Bronchial epithelial cell (primary cell): ENCODE results near the gene ZDHHC6. TPM values are rescaled to one million over a fixed set of nuclear protein-coding genes. Genes with fewer than 3 reads are reported as not detected.

Source experiments
- DNase-seq: peaks from one replicate; pipeline ENCODE4 v3.0.0-alpha.2; 2010; ENCODE audit warnings: low read depth
- FAIRE-seq: peaks from 2 replicates; lab custom pipeline; 2011; peaks lifted over from hg19 to GRCh38; lab: Jason Lieb, UNC
- H3K27me3 ChIP-seq: 2 replicates; pipeline ENCODE4 v1.5.1; 2011; ENCODE audit warnings: low read length; ENCODE audit not compliant: control insufficient read depth, insufficient read depth
- H3K36me3 ChIP-seq: 2 replicates; pipeline ENCODE4 v1.5.1; 2011; ENCODE audit warnings: low read length; ENCODE audit not compliant: control insufficient read depth, insufficient read depth
- H3K4me3 ChIP-seq: 2 replicates; pipeline ENCODE4 v1.5.1; 2011; ENCODE audit warnings: mild to moderate bottlenecking, low read depth, low read length, control low read depth
- CTCF ChIP-seq: IDR thresholded peaks from 2 replicates; pipeline ENCODE4 v1.5.1; 2011; ENCODE audit warnings: mild to moderate bottlenecking, moderate library complexity, low read length, control low read depth, inconsistent platforms; ENCODE audit not compliant: insufficient read depth, severe bottlenecking
- total RNA-seq: library from RNA; depleted of rRNA; stranded (reverse); fragments of >200 nt; gene quantifications from 2 replicates; pipeline ENCODE4 v1.2.1, GENCODE V29; 2014

Gene ZDHHC6
- total RNA-seq, 1 donor from 2014 or later, result 23.4 TPM

DNA sequence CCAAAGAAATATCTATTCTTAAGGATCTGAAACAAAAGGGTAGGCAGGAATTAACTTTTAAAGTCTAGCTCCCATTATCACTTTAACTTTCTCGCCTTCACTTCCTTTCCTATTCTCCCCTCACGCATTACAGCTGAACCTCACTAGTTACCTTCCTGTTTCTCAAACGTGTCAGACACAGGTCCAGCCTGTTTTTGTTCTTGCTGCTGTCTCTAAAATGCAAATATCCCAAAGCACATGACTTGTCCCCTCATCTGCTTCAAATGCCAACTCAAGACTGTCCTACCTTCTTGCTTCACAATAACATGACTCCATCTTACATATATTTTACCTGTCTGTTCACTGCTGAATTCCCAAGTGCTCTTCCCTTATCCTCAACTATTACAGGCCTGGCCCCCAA is 17.6 kb downstream of the ZDHHC6 start:
- FAIRE-seq (no peak), DNase-seq (no peak)
- H3K27me3 ChIP-seq, result no peaks in the 10 kb centered on the region
- H3K4me3 ChIP-seq, result no peak overlapping the region
- TF ChIP-seq CTCF, result no peak
- H3K36me3 ChIP-seq, result peaks cover 8% of the 10 kb centered on the region

- FAIRE-seq (no peak), DNase-seq (no peak)
- Histone ChIP-seq H3K36me3 (peaks cover 4% of the 10 kb centered on the region), H3K27me3 (no peaks in the 10 kb centered on the region), H3K4me3 (no peak overlapping the region)
- no peak for TF ChIP-seq CTCF
Measured at GRCh38 chr10:112426111-112426510, 20.6 kb downstream of the ZDHHC6 start.

GRCh38 chr10:112424651-112425050 is 22.1 kb downstream of the ZDHHC6 start:
- Histone ChIP-seq H3K36me3 (no peaks in the 10 kb centered on the region), H3K27me3 (no peaks in the 10 kb centered on the region), H3K4me3 (no peak overlapping the region)

GRCh38 chr10:112421731-112422130 is 25.0 kb downstream of the ZDHHC6 start:
- DNase-seq (no peak), FAIRE-seq (no peak)
- Histone ChIP-seq H3K36me3 (no peaks in the 10 kb centered on the region), H3K4me3 (no peak overlapping the region), H3K27me3 (no peaks in the 10 kb centered on the region)
- no peak for TF ChIP-seq CTCF

More at GRCh38 chr10:112424651-112425050, 22.1 kb downstream of the ZDHHC6 start:
- TF ChIP-seq CTCF, result no peak
- FAIRE-seq (no peak), DNase-seq (no peak)

DNA sequence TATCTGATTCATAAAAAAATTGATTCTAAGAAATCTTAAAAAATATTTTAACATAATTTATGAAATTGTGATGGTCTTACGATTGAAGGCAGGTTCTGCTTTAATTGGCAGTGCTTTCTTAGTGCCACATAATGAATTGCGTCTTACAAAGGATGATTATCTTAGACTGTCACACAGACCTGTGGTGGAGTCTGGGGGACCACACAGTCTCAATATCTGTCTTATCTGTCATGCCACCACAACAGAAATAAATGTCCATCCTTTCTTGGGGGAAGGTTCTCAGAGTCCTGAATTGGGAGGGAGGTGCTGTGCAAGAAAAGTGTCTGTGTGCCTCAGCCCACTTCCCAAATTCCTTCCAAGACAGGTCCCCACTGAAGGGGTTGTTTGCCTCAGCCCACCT is 34.0 kb downstream of the ZDHHC6 start:
- FAIRE-seq (no peak), DNase-seq (no peak)
- Histone ChIP-seq H3K4me3 (no peak overlapping the region), H3K36me3 (no peaks in the 10 kb centered on the region), H3K27me3 (no peaks in the 10 kb centered on the region)
- no peak for TF ChIP-seq CTCF

DNA sequence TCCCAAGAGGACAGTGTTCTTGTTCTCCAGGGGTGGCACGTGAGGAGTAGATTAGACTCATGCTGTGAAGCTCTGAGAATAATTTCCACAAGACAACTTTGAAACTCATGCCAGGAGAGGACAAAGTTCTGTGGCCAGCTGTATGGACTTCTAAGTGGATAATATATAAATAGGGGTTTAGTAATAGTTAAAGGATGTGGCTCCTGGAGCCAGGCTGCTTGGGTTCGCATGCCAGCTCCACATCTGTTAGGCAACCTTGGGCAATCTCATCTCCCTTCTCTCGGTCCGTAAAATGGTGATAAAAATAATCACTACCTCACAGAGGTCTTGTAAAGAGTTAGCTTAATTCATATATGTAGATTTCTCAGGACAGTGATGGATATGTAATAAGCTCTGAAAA is 37.0 kb downstream of the ZDHHC6 start:
- no peaks in the 10 kb centered on the region for H3K27me3 ChIP-seq
- no peak for TF ChIP-seq CTCF
- H3K4me3 ChIP-seq, result no peak overlapping the region
- H3K36me3 ChIP-seq, result no peaks in the 10 kb centered on the region
- no peak for DNase-seq
- FAIRE-seq, result no peak
